ENCODE results near the gene MGAT1. TPM values are rescaled to one million over a fixed set of nuclear protein-coding genes. Genes with fewer than 3 reads are reported as not detected.

Gene MGAT1
- total RNA-seq, 5 donors from 2014 or later (not counting 1 experiment from before 2014, with no cell fraction given), result 83.1 to 198 (median 145) TPM

DNA sequence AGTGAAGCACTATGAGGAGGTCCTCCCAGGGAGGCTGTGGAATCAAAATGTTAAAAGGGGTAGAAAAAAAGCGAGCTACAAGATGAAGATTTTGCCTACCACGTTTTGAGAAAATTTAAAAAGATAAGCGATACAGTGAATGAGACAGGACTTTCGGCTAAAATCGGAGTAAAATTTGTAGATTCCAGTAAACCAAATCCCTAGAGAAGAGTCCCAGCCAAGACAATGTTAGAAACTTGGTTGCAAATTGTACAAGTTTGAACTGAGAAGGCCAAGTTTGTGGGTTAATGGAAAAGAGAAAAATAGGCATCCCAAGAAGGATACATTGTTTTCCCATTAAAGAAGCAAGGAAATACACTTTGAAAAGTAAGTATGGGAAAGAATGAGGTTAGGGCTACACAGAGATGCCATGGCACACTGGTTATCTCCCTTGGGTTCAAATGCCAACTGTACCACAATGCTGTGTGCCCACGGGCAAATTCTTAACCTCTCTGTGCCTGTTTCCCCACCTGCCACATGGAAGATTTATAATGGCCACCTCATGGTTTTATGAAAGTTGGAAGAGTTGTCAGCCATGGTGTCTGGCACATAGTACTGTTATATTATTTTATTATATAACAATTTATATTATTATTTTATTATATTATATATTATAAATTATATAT lies 16.2 kb upstream of the MGAT1 start:
- ATAC-seq (replicated peaks in 1 of 4) (no peak), DNase-seq (no peak)
- H3K4me1 ChIP-seq (ENCODE audit: control insufficient read depth in 1 of 2, extremely low read depth in 1 of 2, insufficient read depth in 2 of 2, low read length in 2 of 2), result peaks cover 18 to 19% of the 10 kb centered on the region in 2 experiments
- Mint-ChIP-seq H3K9me3 (no peaks in the 10 kb centered on the region), H3K4me3 (no peak overlapping the region), H3K36me3 (no peaks in the 10 kb centered on the region), H3K27me3 (no peaks in the 10 kb centered on the region), H3K27ac (no peak overlapping the region), H3K4me1 (peaks cover 29 to 39% (median 37%) of the 10 kb centered on the region in 3 donors)
- no peaks in the 10 kb centered on the region for H3K9me3 ChIP-seq
- CTCF ChIA-PET, result interaction anchor here in 1 of 2 donors (0.5 to 1.3 kb wide), 3 partner anchors 11 to 256 kb away, joined by 3 to 7 read pairs (median 6); no protein-coding TSS in a partner anchor
- H3K4me3 ChIP-seq (ENCODE audit: control insufficient read depth in 1 of 2, extremely low read depth in 1 of 2, low read length in 1 of 2), result no peak overlapping the region
- 93% methylated on average over 4 of the region's 6 CpGs for WGBS (ENCODE audit: insufficient coverage)
- no peak overlapping the region for H3K27ac ChIP-seq (ENCODE audit: low read length)
- POLR2A ChIA-PET, result no interaction called here
- no peaks in the 10 kb centered on the region for H3K27me3 ChIP-seq (replicated peaks in 1 of 2; ENCODE audit: control insufficient read depth in 2 of 2, extremely low read depth in 1 of 2, insufficient read depth in 2 of 2, low read length in 1 of 2)
- no peaks in the 10 kb centered on the region for H3K36me3 ChIP-seq (ENCODE audit: control insufficient read depth in 2 of 2, extremely low read depth in 1 of 2, insufficient read depth in 1 of 2, low read length in 1 of 2)

GRCh38 chr5:180817893-180818674 lies 15.5 kb upstream of the MGAT1 start:
- DNase-seq, result no peak
- ChIA-PET POLR2A (no interaction called here), CTCF (interaction anchor here in 1 of 2 donors (0.5 to 1.3 kb wide), 3 partner anchors 12 to 255 kb away, joined by 3 to 7 read pairs (median 6); no protein-coding TSS in a partner anchor)
- Histone ChIP-seq H3K4me3 (ENCODE audit: control insufficient read depth in 1 of 2, extremely low read depth in 1 of 2, low read length in 1 of 2) (no peak overlapping the region), H3K27ac (ENCODE audit: low read length) (no peak overlapping the region), H3K4me1 (ENCODE audit: control insufficient read depth in 1 of 2, extremely low read depth in 1 of 2, insufficient read depth in 2 of 2, low read length in 2 of 2) (peaks cover 18 to 22% of the 10 kb centered on the region in 2 experiments), H3K27me3 (replicated peaks in 1 of 2; ENCODE audit: control insufficient read depth in 2 of 2, extremely low read depth in 1 of 2, insufficient read depth in 2 of 2, low read length in 1 of 2) (no peaks in the 10 kb centered on the region), H3K9me3 (no peaks in the 10 kb centered on the region), H3K36me3 (ENCODE audit: control insufficient read depth in 2 of 2, extremely low read depth in 1 of 2, insufficient read depth in 1 of 2, low read length in 1 of 2) (no peaks in the 10 kb centered on the region)
- Mint-ChIP-seq H3K36me3 (no peaks in the 10 kb centered on the region), H3K4me3 (no peak overlapping the region), H3K27ac (no peak overlapping the region), H3K27me3 (no peaks in the 10 kb centered on the region), H3K4me1 (peaks cover 32 to 42% (median 37%) of the 10 kb centered on the region in 3 donors), H3K9me3 (no peaks in the 10 kb centered on the region)
- no CpG with 5 or more reads among the region's 13 CpGs for WGBS (ENCODE audit: insufficient coverage)
- no peak for ATAC-seq (replicated peaks in 1 of 4)

- H3K4me1 ChIP-seq (ENCODE audit: control insufficient read depth in 1 of 2, extremely low read depth in 1 of 2, insufficient read depth in 2 of 2, low read length in 2 of 2), result peaks cover 20 to 22% of the 10 kb centered on the region in 2 experiments
- H3K4me1 Mint-ChIP-seq, result peaks cover 40 to 50% (median 41%) of the 10 kb centered on the region in 3 donors
- H3K4me3 ChIP-seq (ENCODE audit: control insufficient read depth in 1 of 2, extremely low read depth in 1 of 2, low read length in 1 of 2), result peak overlapping the region in 1 of 2 donors; percentile 17
Measured at GRCh38 chr5:180816608-180817534, 14.3 kb upstream of the MGAT1 start.

GRCh38 chr5:180815293-180815917 lies 12.8 kb upstream of the MGAT1 start:
- no peak for DNase-seq
- H3K4me3 Mint-ChIP-seq, result peak overlapping the region in 2 of 3 donors; percentile 11
- peaks cover 49 to 59% (median 50%) of the 10 kb centered on the region in 3 donors for H3K4me1 Mint-ChIP-seq
- Histone ChIP-seq H3K27ac (ENCODE audit: low read length) (no peak overlapping the region), H3K4me3 (ENCODE audit: control insufficient read depth in 1 of 2, extremely low read depth in 1 of 2, low read length in 1 of 2) (no peak overlapping the region), H3K27me3 (replicated peaks in 1 of 2; ENCODE audit: control insufficient read depth in 2 of 2, extremely low read depth in 1 of 2, insufficient read depth in 2 of 2, low read length in 1 of 2) (no peaks in the 10 kb centered on the region), H3K4me1 (ENCODE audit: control insufficient read depth in 1 of 2, extremely low read depth in 1 of 2, insufficient read depth in 2 of 2, low read length in 2 of 2) (peaks cover 30 to 31% of the 10 kb centered on the region in 2 experiments), H3K9me3 (no peaks in the 10 kb centered on the region), H3K36me3 (ENCODE audit: control insufficient read depth in 2 of 2, extremely low read depth in 1 of 2, insufficient read depth in 1 of 2, low read length in 1 of 2) (no peaks in the 10 kb centered on the region)
- ChIA-PET CTCF (no interaction called here), POLR2A (no interaction called here)
- WGBS (ENCODE audit: insufficient coverage), result 92% methylated on average over 2 of the region's 9 CpGs
- peak overlapping the region in 1 of 2 donors; percentile 68 for H3K27ac Mint-ChIP-seq
- H3K9me3 Mint-ChIP-seq, result no peaks in the 10 kb centered on the region
- H3K27me3 Mint-ChIP-seq, result no peaks in the 10 kb centered on the region
- H3K36me3 Mint-ChIP-seq, result no peaks in the 10 kb centered on the region
- ATAC-seq (replicated peaks in 1 of 4), result no peak

More at GRCh38 chr5:180816608-180817534, 14.3 kb upstream of the MGAT1 start:
- Mint-ChIP-seq H3K27ac (peak overlapping the region; percentile 78 to 87), H3K27me3 (no peaks in the 10 kb centered on the region), H3K36me3 (no peaks in the 10 kb centered on the region), H3K9me3 (no peaks in the 10 kb centered on the region), H3K4me3 (peak overlapping the region; percentile 13 to 83 (median 57))
- 6% methylated on average over 6 of the region's 13 CpGs for WGBS (ENCODE audit: insufficient coverage)
- H3K27ac ChIP-seq (ENCODE audit: low read length), result no peak overlapping the region
- CTCF ChIA-PET, result interaction anchor here in 1 of 2 donors (0.6 to 1.0 kb wide), 4 partner anchors 13 to 267 kb away, joined by 3 to 5 read pairs (median 3); no protein-coding TSS in a partner anchor
- H3K36me3 ChIP-seq (ENCODE audit: control insufficient read depth in 2 of 2, extremely low read depth in 1 of 2, insufficient read depth in 1 of 2, low read length in 1 of 2), result no peaks in the 10 kb centered on the region
- POLR2A ChIA-PET, result interaction anchor here (0.5 to 0.7 kb wide), 3 partner anchors 43 to 389 kb away, joined by 4 to 6 read pairs (median 5); no protein-coding TSS in a partner anchor
- DNase-seq (peak in 1 of 35 experiments; percentile 55), ATAC-seq (replicated peaks in 1 of 4) (peak; percentile 40 to 76 (median 74))
- no peaks in the 10 kb centered on the region for H3K9me3 ChIP-seq
- no peaks in the 10 kb centered on the region for H3K27me3 ChIP-seq (replicated peaks in 1 of 2; ENCODE audit: control insufficient read depth in 2 of 2, extremely low read depth in 1 of 2, insufficient read depth in 2 of 2, low read length in 1 of 2)

DNA sequence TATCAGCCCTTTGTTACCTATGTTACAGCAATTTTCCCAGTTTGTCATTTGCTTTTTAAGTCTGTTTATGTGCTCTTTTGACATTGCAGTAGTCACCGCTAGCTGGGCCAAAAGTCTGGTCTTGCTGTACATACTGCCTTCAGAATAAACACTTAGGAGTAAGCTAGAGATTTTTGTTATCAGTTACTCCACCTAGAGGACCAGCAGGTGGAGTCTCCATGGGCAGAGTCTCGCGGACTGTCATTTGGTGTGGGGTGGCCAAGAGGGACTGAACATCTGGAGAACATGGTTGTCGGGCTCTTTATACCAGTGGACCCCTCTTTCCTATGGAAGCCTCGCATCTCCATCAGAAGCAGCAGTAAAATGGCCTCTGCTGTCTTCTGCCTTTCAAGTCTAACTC lies 10.8 kb upstream of the MGAT1 start:
- no peak overlapping the region for H3K4me3 ChIP-seq (ENCODE audit: control insufficient read depth in 1 of 2, extremely low read depth in 1 of 2, low read length in 1 of 2)
- Mint-ChIP-seq H3K9me3 (no peaks in the 10 kb centered on the region), H3K4me1 (peaks cover 59 to 70% (median 64%) of the 10 kb centered on the region in 3 donors), H3K27me3 (no peaks in the 10 kb centered on the region), H3K4me3 (peak overlapping the region in 1 of 3 donors; percentile 83), H3K36me3 (no peaks in the 10 kb centered on the region), H3K27ac (peak overlapping the region; percentile 79 to 85)
- DNase-seq, result no peak
- POLR2A ChIA-PET, result interaction anchor here in 1 of 2 donors (1.9 kb wide), 1 partner anchor 17 kb away, joined by 7 read pairs; no protein-coding TSS in a partner anchor
- peaks cover 37 to 38% of the 10 kb centered on the region in 2 experiments for H3K4me1 ChIP-seq (ENCODE audit: control insufficient read depth in 1 of 2, extremely low read depth in 1 of 2, insufficient read depth in 2 of 2, low read length in 2 of 2)
- ATAC-seq (replicated peaks in 1 of 4), result no peak
- no peaks in the 10 kb centered on the region for H3K36me3 ChIP-seq (ENCODE audit: control insufficient read depth in 2 of 2, extremely low read depth in 1 of 2, insufficient read depth in 1 of 2, low read length in 1 of 2)
- H3K27ac ChIP-seq (ENCODE audit: low read length), result no peak overlapping the region
- WGBS (ENCODE audit: insufficient coverage), result 94% methylated on average over 3 of the region's 5 CpGs
- CTCF ChIA-PET, result interaction anchor here in 1 of 2 donors (0.6 to 1.9 kb wide), 3 partner anchors 17 to 358 kb away, joined by 3 to 9 read pairs (median 4); no protein-coding TSS in a partner anchor
- no peaks in the 10 kb centered on the region for H3K27me3 ChIP-seq (replicated peaks in 1 of 2; ENCODE audit: control insufficient read depth in 2 of 2, extremely low read depth in 1 of 2, insufficient read depth in 2 of 2, low read length in 1 of 2)
- H3K9me3 ChIP-seq, result no peaks in the 10 kb centered on the region
